Spleen (tissue), 13 donors: Measurements from ENCODE around the gene UROC1. TPM values are rescaled to one million over a fixed set of nuclear protein-coding genes. Genes with fewer than 3 reads are reported as not detected.

Source experiments
- DNase-seq: peaks from one replicate; pipeline ENCODE4 v3.0.0-alpha.2; 2020
- H3K27ac ChIP-seq, 8 donors: fragments of 200-600 bp; sonication (generic) in 7 of 8; 1 replicate in 4 of 8; 2 replicates in 4 of 8; pipeline versions ENCODE4 v1.5.0 to v1.8.0; 2016 to 2021; ENCODE audit warnings: inconsistent platforms in 4 of 8, mild to moderate bottlenecking in 4 of 8, moderate library complexity in 1 of 8
- H3K27me3 ChIP-seq, 7 donors: fragments of 200-600 bp; sonication (generic) in 6 of 7; replicated peaks in 1 of 7; 1 replicate in 4 of 7; 2 replicates in 3 of 7; pipeline versions ENCODE4 v1.5.0 to v1.8.0; 2016 to 2021; ENCODE audit warnings: inconsistent platforms in 3 of 7, mild to moderate bottlenecking in 1 of 7
- H3K36me3 ChIP-seq, 6 donors: fragments of 200-600 bp; sonication (generic) in 5 of 6; 1 replicate in 4 of 6; 2 replicates in 2 of 6; pipeline versions ENCODE4 v1.5.0 to v1.8.0; 2016 to 2021; ENCODE audit warnings: inconsistent platforms in 2 of 6
- H3K4me1 ChIP-seq, 6 donors: fragments of 200-600 bp; sonication (generic) in 5 of 6; 1 replicate in 3 of 6; 2 replicates in 3 of 6; pipeline versions ENCODE4 v1.5.0 to v1.8.0; 2016 to 2021; ENCODE audit warnings: inconsistent platforms in 3 of 6
- H3K4me3 ChIP-seq, 8 donors: fragments of 200-600 bp; sonication (generic) in 7 of 8; 1 replicate in 4 of 8; 2 replicates in 4 of 8; pipeline versions ENCODE4 v1.5.0 to v1.8.0; 2016 to 2021; ENCODE audit warnings: inconsistent platforms in 4 of 8, mild to moderate bottlenecking in 4 of 8, moderate library complexity in 2 of 8
- H3K9me3 ChIP-seq, 8 donors: fragments of 200-600 bp; sonication (generic) in 7 of 8; 1 replicate in 4 of 8; 2 replicates in 4 of 8; pipeline versions ENCODE4 v1.5.0 to v1.8.0; 2016 to 2021; ENCODE audit warnings: inconsistent platforms in 4 of 8
- CTCF ChIP-seq, 11 experiments: fragments of 200-600 bp in 7 of 11; fragments of 450-650 bp in 4 of 11; sonication (generic) in 4 of 11; IDR thresholded peaks in 8 of 11; conservative IDR thresholded peaks in 3 of 11; 1 replicate in 7 of 11; 2 replicates in 4 of 11; pipeline versions ENCODE4 v1.4.0 to v1.8.0; 2016 to 2021; ENCODE audit warnings: antibody characterized with exemption in 11 of 11, inconsistent platforms in 4 of 11, mild to moderate bottlenecking in 1 of 11
- POLR2A ChIP-seq, 3 donors: fragments of 450-650 bp; IDR thresholded peaks; one replicate each; pipeline ENCODE4 v1.5.1; 2017; ENCODE audit warnings: antibody characterized with exemption in 3 of 3, mild to moderate bottlenecking in 1 of 3
- POLR2AphosphoS5 ChIP-seq, 3 donors: sonication (generic); formaldehyde crosslinking; IDR thresholded peaks; one replicate each; pipeline ENCODE4 v1.5.1; 2017; ENCODE audit warnings: antibody characterized with exemption in 3 of 3
- WGBS, 5 donors: extraction: QIAGEN DNeasy Blood & Tissue Kit in 3 of 5; methylation state at CpG; one replicate each; pipeline versions ENCODE4 v1.1.5 to v1.1.7; 2013 to 2018; 5-methylcytosine and 5-hydroxymethylcytosine counted together
- intact Hi-C: fragments of 100-400 bp; cut with DNase I; formaldehyde crosslinking; loops from one replicate; pipeline ENCODE4 v1.15.0; 2023; ENCODE audit warnings: low total_unique reads
- long read RNA-seq, 2 donors: transcript quantifications; one replicate each; lab custom pipeline, GENCODE V29; 2026
- polyA plus RNA-seq, 3 donors: library from polyadenylated mRNA; stranded (reverse); fragments of 200-250 nt; gene quantifications; one replicate each; pipeline ENCODE4 v1.2.1, GENCODE V29; 2013
- total RNA-seq, 7 donors: library from RNA; depleted of rRNA in 3 of 7; stranded (reverse); fragments of >200 nt in 3 of 7; fragmentation: NEBNext Ultra II Directional in 4 of 7; extraction: Animal tissue kit (Norgen Biotek cat#: 25700) in 4 of 7; gene quantifications; one replicate each; pipeline versions ENCODE4 v1.1.0 to v1.2.1, GENCODE V29; 2016 to 2021
- donor health status: healthy with polysubstance abuse.
- donor health status: DM: no; HTN: no; CAD: no; lungs with moderate emphysema.
- donor health status: DM: no; HTN: no; CAD: no.
- donor health status: Bipolar disorder and iron deficiency.
- donor health status: healthy.
- donor health status: DM: no; HTN: no; CAD: no.
- donor health status: DM: yes; HTN: yes; CAD: no.

The UROC1 gene
- under 1 TPM in 1 of 7 donors, not detected in 6; 0.16 TPM for total RNA-seq
- polyA plus RNA-seq: under 1 TPM; 0.02 to 0.03 (median 0.02) TPM
- long read RNA-seq, donor 1: 0 reads
- long read RNA-seq, donor 2: 0 reads

GRCh38 chr3:126517291-126517951, at the start of gene UROC1:
UROC1 (minus strand) TSS chr3:126517773; CDS start chr3:126517719, 54 bp downstream.
- DNase-seq: peak; percentile 65
- peaks cover 0 to 5% (median 3%) of the 10 kb centered on the region in 6 donors for H3K4me1 ChIP-seq
- peaks cover 0 to 19% (median 0%) of the 10 kb centered on the region in 7 donors for H3K27me3 ChIP-seq
- 85 to 94% (median 89%) methylated on average over 11 to 16 of the region's 16 CpGs for WGBS, 5 donors
- TF ChIP-seq CTCF (IDR thresholded peaks at IDR 0.05 in 8 of 11, conservative IDR thresholded peaks at IDR 0.05 in 3 of 11) (no peak), POLR2A (IDR thresholded peaks at IDR 0.05) (no peak), POLR2AphosphoS5 (IDR thresholded peaks at IDR 0.05) (no peak)
- H3K36me3 ChIP-seq: no peaks in the 10 kb centered on the region
- H3K27ac ChIP-seq: no peak within 1 kb of the TSS
- no peaks in the 10 kb centered on the region for H3K9me3 ChIP-seq
- no peak within 1 kb of the TSS for H3K4me3 ChIP-seq
- intact Hi-C loops: no loop called here

GRCh38 chr3:126562737-126563276, 45.2 kb upstream of the UROC1 start:
- Histone ChIP-seq H3K27ac (no peak overlapping the region), H3K4me1 (no peaks in the 10 kb centered on the region), H3K27me3 (peaks cover 0 to 10% (median 0%) of the 10 kb centered on the region in 7 donors), H3K4me3 (no peak overlapping the region), H3K9me3 (peaks cover 0 to 30% (median 17%) of the 10 kb centered on the region in 8 donors), H3K36me3 (no peaks in the 10 kb centered on the region)
- intact Hi-C loops: no loop called here
- 64 to 93% (median 87%) methylated on average over 2 of the region's 2 CpGs for WGBS, 5 donors
- no peak for TF ChIP-seq POLR2A (IDR thresholded peaks at IDR 0.05)
- TF ChIP-seq CTCF (IDR thresholded peaks at IDR 0.05 in 8 of 11, conservative IDR thresholded peaks at IDR 0.05 in 3 of 11): no peak
- no peak for TF ChIP-seq POLR2AphosphoS5 (IDR thresholded peaks at IDR 0.05)
- no peak for DNase-seq

- peak; percentile 61 for DNase-seq
- intact Hi-C loops: no loop called here
Measured at GRCh38 chr3:126558336-126559071, 40.9 kb upstream of the UROC1 start, which contains the start of gene C3orf22. C3orf22 (minus strand) TSS chr3:126558932; CDS start chr3:126553390, 5,542 bp downstream.

More at GRCh38 chr3:126558336-126559071, 40.9 kb upstream of the UROC1 start, which contains the start of gene C3orf22:
- 72 to 90% (median 78%) methylated on average over 7 to 9 of the region's 9 CpGs for WGBS, 5 donors
- H3K27ac ChIP-seq: no peak within 1 kb of the TSS
- H3K36me3 ChIP-seq: no peaks in the 10 kb centered on the region
- peaks cover 0 to 12% (median 0%) of the 10 kb centered on the region in 6 donors for H3K4me1 ChIP-seq
- no peak within 1 kb of the TSS for H3K4me3 ChIP-seq
- no peaks in the 10 kb centered on the region for H3K27me3 ChIP-seq
- TF ChIP-seq CTCF (IDR thresholded peaks at IDR 0.05 in 8 of 11, conservative IDR thresholded peaks at IDR 0.05 in 3 of 11): no peak
- TF ChIP-seq POLR2AphosphoS5 (IDR thresholded peaks at IDR 0.05): no peak
- no peak for TF ChIP-seq POLR2A (IDR thresholded peaks at IDR 0.05)
- peaks cover 0 to 24% (median 17%) of the 10 kb centered on the region in 8 donors for H3K9me3 ChIP-seq
